Activated B cell treated with CpG ODN at 0.5 μM for 24 hours (primary cell): ENCODE data around the gene SLIT3. TPM values are rescaled to one million over a fixed set of nuclear protein-coding genes. Genes with fewer than 3 reads are reported as not detected.

Experiments
- ATAC-seq: fragments of 200-7000 bp; cut with Tn5 transposase; one replicate; pipeline ENCODE4 v1.10.0; 2021; ENCODE audit warnings: low read depth, mild to moderate bottlenecking, moderate library complexity
- CTCF ChIA-PET: fragments of 350-600 bp; sonication (Branson Sonifier 250); formaldehyde crosslinking; loops from one replicate; lab custom pipeline; 2021; ENCODE audit warnings: antibody characterized with exemption; lab: Charles Lee
- POLR2A ChIA-PET: fragments of 350-600 bp; sonication (Branson Sonifier 250); formaldehyde crosslinking; loops from one replicate; lab custom pipeline; 2021; ENCODE audit warnings: antibody characterized with exemption; lab: Charles Lee
- DNase-seq: peaks from one replicate; pipeline ENCODE4 v3.0.0; 2022
- H3K27ac Mint-ChIP-seq: one replicate; pipeline ENCODE4 v1.8.0; 2020; ENCODE audit warnings: mixed read lengths
- H3K27me3 Mint-ChIP-seq: one replicate; pipeline ENCODE4 v1.8.0; 2021; ENCODE audit warnings: mixed read lengths
- H3K36me3 Mint-ChIP-seq: one replicate; pipeline ENCODE4 v1.8.0; 2021; ENCODE audit warnings: low read depth, mixed read lengths
- H3K4me1 Mint-ChIP-seq: one replicate; pipeline ENCODE4 v1.8.0; 2021; ENCODE audit warnings: mixed read lengths
- H3K4me3 Mint-ChIP-seq: one replicate; pipeline ENCODE4 v1.8.0; 2020; ENCODE audit warnings: mild to moderate bottlenecking, mixed read lengths
- H3K9me3 Mint-ChIP-seq: one replicate; pipeline ENCODE4 v1.8.0; 2020; ENCODE audit warnings: mixed read lengths
- CTCF ChIP-seq: fragments of 200-600 bp; IDR thresholded peaks from one replicate; pipeline ENCODE4 v1.8.0; 2022; ENCODE audit warnings: antibody characterized with exemption, mild to moderate bottlenecking
- intact Hi-C: fragments of 100-400 bp; cut with micrococcal nuclease; formaldehyde crosslinking; loops from one replicate; pipeline ENCODE4 v1.15.1; 2024
- total RNA-seq: library from RNA; stranded (reverse); gene quantifications from 2 replicates; pipeline ENCODE4 v1.2.3, GENCODE V29; 2022

SLIT3 gene
- total RNA-seq, 1 donor from 2014 or later, result not detected

- no peak for TF ChIP-seq CTCF
- Mint-ChIP-seq H3K27ac (no peak overlapping the region), H3K9me3 (peaks cover 11% of the 10 kb centered on the region), H3K4me3 (no peak overlapping the region), H3K36me3 (no peaks in the 10 kb centered on the region), H3K4me1 (no peaks in the 10 kb centered on the region), H3K27me3 (peaks cover 2% of the 10 kb centered on the region)
- CTCF ChIA-PET, result no interaction called here
- ATAC-seq (no peak), DNase-seq (no peak)
- intact Hi-C loops, result no loop called here
- POLR2A ChIA-PET, result no interaction called here
These were observed 146.3 kb downstream of the SLIT3 start for GRCh38 chr5:169154679-169155078.

- Mint-ChIP-seq H3K27ac (no peak overlapping the region), H3K4me3 (no peak overlapping the region), H3K36me3 (no peaks in the 10 kb centered on the region), H3K4me1 (no peaks in the 10 kb centered on the region), H3K27me3 (peaks cover 2% of the 10 kb centered on the region), H3K9me3 (peaks cover 11% of the 10 kb centered on the region)
- TF ChIP-seq CTCF, result no peak
- DNase-seq (no peak), ATAC-seq (no peak)
- ChIA-PET CTCF (no interaction called here), POLR2A (no interaction called here)
- intact Hi-C loops, result no loop called here
These were observed 147.5 kb downstream of the SLIT3 start for GRCh38 chr5:169153405-169153804.

- no peak overlapping the region for H3K27ac Mint-ChIP-seq
- H3K4me3 Mint-ChIP-seq, result no peak overlapping the region
- no peak for TF ChIP-seq CTCF
- H3K4me1 Mint-ChIP-seq, result no peaks in the 10 kb centered on the region
- CTCF ChIA-PET, result no interaction called here
- peaks cover 2% of the 10 kb centered on the region for H3K27me3 Mint-ChIP-seq
- ATAC-seq, result no peak
- intact Hi-C loops, result no loop called here
- no peak for DNase-seq
- H3K9me3 Mint-ChIP-seq, result peaks cover 6% of the 10 kb centered on the region
- H3K36me3 Mint-ChIP-seq, result no peaks in the 10 kb centered on the region
- POLR2A ChIA-PET, result no interaction called here
These were observed 148.0 kb downstream of the SLIT3 start for GRCh38 chr5:169152946-169153345.

DNA sequence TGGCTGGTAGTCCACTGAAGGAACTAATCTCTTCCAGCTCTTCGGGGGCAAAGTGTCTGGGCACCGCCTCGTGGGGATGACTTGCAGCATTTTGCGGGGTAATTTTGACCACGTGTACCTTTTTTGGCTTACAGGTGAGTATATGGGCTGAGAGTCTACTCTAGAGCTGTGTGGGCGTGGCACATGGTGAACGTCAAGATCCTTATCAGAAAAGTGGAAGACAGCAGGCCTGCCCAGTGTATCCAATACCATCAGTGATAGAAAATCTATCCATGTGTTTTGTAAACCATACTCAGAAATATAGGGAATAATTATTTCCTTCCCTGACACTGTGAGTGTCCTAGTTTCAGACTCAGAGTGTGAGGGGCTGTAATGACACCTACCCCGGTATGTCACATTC, 148.5 kb downstream of the SLIT3 start:
- intact Hi-C loops, result no loop called here
- H3K27ac Mint-ChIP-seq, result no peak overlapping the region
- H3K4me3 Mint-ChIP-seq, result no peak overlapping the region
- DNase-seq (no peak), ATAC-seq (no peak)
- H3K9me3 Mint-ChIP-seq, result peaks cover 3% of the 10 kb centered on the region
- H3K4me1 Mint-ChIP-seq, result no peaks in the 10 kb centered on the region
- no peaks in the 10 kb centered on the region for H3K36me3 Mint-ChIP-seq
- no peak for TF ChIP-seq CTCF
- CTCF ChIA-PET, result no interaction called here
- peaks cover 2% of the 10 kb centered on the region for H3K27me3 Mint-ChIP-seq
- POLR2A ChIA-PET, result no interaction called here

- Mint-ChIP-seq H3K27me3 (peaks cover 2% of the 10 kb centered on the region), H3K4me1 (no peaks in the 10 kb centered on the region), H3K27ac (no peak overlapping the region), H3K36me3 (no peaks in the 10 kb centered on the region), H3K9me3 (no peaks in the 10 kb centered on the region), H3K4me3 (no peak overlapping the region)
- intact Hi-C loops, result no loop called here
- ATAC-seq (no peak), DNase-seq (no peak)
- ChIA-PET CTCF (no interaction called here), POLR2A (no interaction called here)
- no peak for TF ChIP-seq CTCF
These were observed 149.7 kb downstream of the SLIT3 start for GRCh38 chr5:169151051-169151805.
